ENCODE results near the gene C20orf204. TPM values are rescaled to one million over a fixed set of nuclear protein-coding genes. Genes with fewer than 3 reads are reported as not detected.
"Not testable (repeated sequence)": the region's sequence is repeated elsewhere in the genome, so short reads cannot be mapped to it uniquely, and the experiment has no call there.

C20orf204 gene
- total RNA-seq, 2 donors from 2014 or later = 0.76 to 0.83 TPM

- intact Hi-C loops (cut with DNase I); DNase-seq (ENCODE audit: low spot score): not testable (repeated sequence)
Observed at GRCh38 chr20:64087226-64087825, 51.3 kb downstream of the C20orf204 start.

- intact Hi-C loops (cut with DNase I); DNase-seq (ENCODE audit: low spot score): not testable (repeated sequence)
Observed at GRCh38 chr20:64088586-64088985, 52.6 kb downstream of the C20orf204 start.

Small RNAs within 50 kb of the gene (microRNA-seq; reads per million reads assigned to microRNA genes)
- 0 to 0.97 reads per million in 2 donors for gene MIR6813 (ENCODE audit: borderline microRNAs expressed in 2 of 2)

Other genes starting within 250 kb of the C20orf204 start
- gene ZBTB46, start 204.9 kb upstream of the C20orf204 start, total RNA-seq = 10 to 100 TPM in 1 of 2 donors, 1 to 10 TPM in 1; 6.8 to 11.9 TPM
- gene ABHD16B, start 174.7 kb upstream of the C20orf204 start, total RNA-seq = not detected
- 100 to 1,000 TPM; 113 to 132 TPM for gene TPD52L2, start 170.9 kb upstream of the C20orf204 start, total RNA-seq
- gene DNAJC5, start 141.1 kb upstream of the C20orf204 start, total RNA-seq = 10 to 100 TPM; 31.1 to 31.7 TPM
- gene UCKL1, start 79.8 kb upstream of the C20orf204 start, total RNA-seq = 10 to 100 TPM; 20.8 to 22.0 TPM
- 10 to 100 TPM in 1 of 2 donors, 1 to 10 TPM in 1; 9.4 to 11.2 TPM for gene ZNF512B, start 66.3 kb upstream of the C20orf204 start, total RNA-seq
- 1 to 10 TPM; 1.1 to 1.5 TPM for gene SAMD10, start 56.5 kb upstream of the C20orf204 start, total RNA-seq
- 10 to 100 TPM; 44.3 to 44.8 TPM for gene PRPF6, start 55.0 kb upstream of the C20orf204 start, total RNA-seq
- 10 to 100 TPM; 40.8 to 47.6 TPM for gene SOX18, start 13.5 kb downstream of the C20orf204 start, total RNA-seq
- 10 to 100 TPM; 39.5 to 41.3 TPM for gene TCEA2, start 27.0 kb downstream of the C20orf204 start, total RNA-seq
- gene RGS19, start 43.3 kb downstream of the C20orf204 start, total RNA-seq = 10 to 100 TPM; 18.0 to 19.1 TPM
- gene OPRL1, start 43.9 kb downstream of the C20orf204 start, total RNA-seq = 1 to 10 TPM in 1 of 2 donors, under 1 TPM in 1; 0.76 to 1.4 TPM
- not detected for gene LKAAEAR1, start 48.2 kb downstream of the C20orf204 start, total RNA-seq
- not detected for gene NPBWR2, start 71.4 kb downstream of the C20orf204 start, total RNA-seq
- not detected for gene MYT1, start 128.3 kb downstream of the C20orf204 start, total RNA-seq
- 10 to 100 TPM; 25.1 to 27.0 TPM for gene PCMTD2, start 219.6 kb downstream of the C20orf204 start, total RNA-seq

Data from posterior vena cava (tissue), 2 donors.